ENCODE data around the gene FCN1.

Gene FCN1

GRCh38 chr9:134894136-134894860 lies 23.4 kb downstream of the FCN1 start:
- Histone ChIP-seq H3K4me3 (ENCODE audit: low read depth, low read length) (no peak overlapping the region), H3K4me2 (ENCODE audit: low read length) (no peak overlapping the region), H3K79me2 (no peaks in the 10 kb centered on the region), H3K27ac (no peak overlapping the region), H3K9me3 (ENCODE audit: control insufficient read depth, low read length) (no peaks in the 10 kb centered on the region), H3K27me3 (ENCODE audit: control insufficient read depth, insufficient read depth, low read length) (no peaks in the 10 kb centered on the region), H3K9ac (no peak overlapping the region), H3K4me1 (peaks cover 17% of the 10 kb centered on the region), H2AFZ (peak overlapping the region; percentile 28), H3K36me3 (ENCODE audit: control insufficient read depth, insufficient read depth, low read length) (no peaks in the 10 kb centered on the region)
- TF ChIP-seq CTCF (IDR thresholded peaks at IDR 0.05): no peak

- Histone ChIP-seq H3K27ac (no peak overlapping the region), H3K36me3 (ENCODE audit: control insufficient read depth, insufficient read depth, low read length) (no peaks in the 10 kb centered on the region), H3K4me3 (ENCODE audit: low read depth, low read length) (no peak overlapping the region), H3K4me1 (peaks cover 9% of the 10 kb centered on the region), H3K4me2 (ENCODE audit: low read length) (no peak overlapping the region), H3K9me3 (ENCODE audit: control insufficient read depth, low read length) (no peaks in the 10 kb centered on the region), H3K27me3 (ENCODE audit: control insufficient read depth, insufficient read depth, low read length) (no peaks in the 10 kb centered on the region), H3K79me2 (no peaks in the 10 kb centered on the region), H2AFZ (no peak overlapping the region), H3K9ac (no peak overlapping the region)
- no peak for TF ChIP-seq CTCF (IDR thresholded peaks at IDR 0.05)
Measured at GRCh38 chr9:134892820-134893420, 24.8 kb downstream of the FCN1 start.

GRCh38 chr9:134892221-134892620 lies 25.5 kb downstream of the FCN1 start:
- Histone ChIP-seq H3K79me2 (no peaks in the 10 kb centered on the region), H3K9me3 (ENCODE audit: control insufficient read depth, low read length) (no peaks in the 10 kb centered on the region), H3K4me3 (ENCODE audit: low read depth, low read length) (no peak overlapping the region), H2AFZ (no peak overlapping the region), H3K4me2 (ENCODE audit: low read length) (no peak overlapping the region), H3K27me3 (ENCODE audit: control insufficient read depth, insufficient read depth, low read length) (no peaks in the 10 kb centered on the region), H3K4me1 (peaks cover 8% of the 10 kb centered on the region), H3K27ac (no peak overlapping the region), H3K36me3 (ENCODE audit: control insufficient read depth, insufficient read depth, low read length) (no peaks in the 10 kb centered on the region), H3K9ac (no peak overlapping the region)
- TF ChIP-seq CTCF (IDR thresholded peaks at IDR 0.05): no peak

GRCh38 chr9:134891713-134892112 lies 26.0 kb downstream of the FCN1 start:
- Histone ChIP-seq H3K4me3 (ENCODE audit: low read depth, low read length) (no peak overlapping the region), H3K9me3 (ENCODE audit: control insufficient read depth, low read length) (no peaks in the 10 kb centered on the region), H2AFZ (no peak overlapping the region), H3K27ac (no peak overlapping the region), H3K27me3 (ENCODE audit: control insufficient read depth, insufficient read depth, low read length) (no peaks in the 10 kb centered on the region), H3K36me3 (ENCODE audit: control insufficient read depth, insufficient read depth, low read length) (no peaks in the 10 kb centered on the region), H3K79me2 (no peaks in the 10 kb centered on the region), H3K4me1 (peaks cover 5% of the 10 kb centered on the region), H3K4me2 (ENCODE audit: low read length) (no peak overlapping the region), H3K9ac (no peak overlapping the region)
- no peak for TF ChIP-seq CTCF (IDR thresholded peaks at IDR 0.05)

GRCh38 chr9:134891053-134891452 lies 26.7 kb downstream of the FCN1 start:
- TF ChIP-seq CTCF (IDR thresholded peaks at IDR 0.05): no peak
- no peaks in the 10 kb centered on the region for H3K79me2 ChIP-seq
- no peak overlapping the region for H3K4me2 ChIP-seq (ENCODE audit: low read length)
- no peak overlapping the region for H3K4me3 ChIP-seq (ENCODE audit: low read depth, low read length)
- no peaks in the 10 kb centered on the region for H3K4me1 ChIP-seq
- H3K27ac ChIP-seq: no peak overlapping the region
- no peaks in the 10 kb centered on the region for H3K36me3 ChIP-seq (ENCODE audit: control insufficient read depth, insufficient read depth, low read length)
- no peaks in the 10 kb centered on the region for H3K9me3 ChIP-seq (ENCODE audit: control insufficient read depth, low read length)
- H3K27me3 ChIP-seq (ENCODE audit: control insufficient read depth, insufficient read depth, low read length): no peaks in the 10 kb centered on the region
- no peak overlapping the region for H2AFZ ChIP-seq
- H3K9ac ChIP-seq: no peak overlapping the region
